IgD-negative memory B cell (primary cell): ENCODE data around the gene MAGI2. TPM values are rescaled to one million over a fixed set of nuclear protein-coding genes. Genes with fewer than 3 reads are reported as not detected.
A peak's percentile ranks its signal among the peaks of the same experiment; 100 is the strongest.

Experiments
- H3K27ac Mint-ChIP-seq, 3 donors: one replicate each; pipeline ENCODE4 v1.8.0; 2020 to 2022; ENCODE audit warnings: mild to moderate bottlenecking in 3 of 3, mixed read lengths in 3 of 3, moderate library complexity in 1 of 3
- H3K27me3 Mint-ChIP-seq: one replicate; pipeline ENCODE4 v1.8.0; 2021; ENCODE audit warnings: mixed read lengths
- H3K36me3 Mint-ChIP-seq: one replicate; pipeline ENCODE4 v1.8.0; 2020; ENCODE audit warnings: mild to moderate bottlenecking, mixed read lengths
- H3K4me1 Mint-ChIP-seq, 3 donors: one replicate each; pipeline ENCODE4 v1.8.0; 2020 to 2022; ENCODE audit warnings: mixed read lengths in 3 of 3, mild to moderate bottlenecking in 1 of 3
- H3K4me3 Mint-ChIP-seq, 4 donors: one replicate each; pipeline ENCODE4 v1.8.0; 2020 to 2022; ENCODE audit warnings: mild to moderate bottlenecking in 4 of 4, mixed read lengths in 4 of 4, moderate library complexity in 3 of 4
- H3K9me3 Mint-ChIP-seq, 3 donors: one replicate each; pipeline ENCODE4 v1.8.0; 2020 to 2021; ENCODE audit warnings: mixed read lengths in 3 of 3, mild to moderate bottlenecking in 1 of 3
- polyA plus RNA-seq: library from polyadenylated mRNA; unstranded; fragments of 300-500 nt; fragmentation: Illumina TruSeq; gene quantifications from one replicate; pipeline ENCODE4 v1.2.3, GENCODE V29; 2021

MAGI2 gene
- polyA plus RNA-seq, 1 donor from 2014 or later = not detected

DNA sequence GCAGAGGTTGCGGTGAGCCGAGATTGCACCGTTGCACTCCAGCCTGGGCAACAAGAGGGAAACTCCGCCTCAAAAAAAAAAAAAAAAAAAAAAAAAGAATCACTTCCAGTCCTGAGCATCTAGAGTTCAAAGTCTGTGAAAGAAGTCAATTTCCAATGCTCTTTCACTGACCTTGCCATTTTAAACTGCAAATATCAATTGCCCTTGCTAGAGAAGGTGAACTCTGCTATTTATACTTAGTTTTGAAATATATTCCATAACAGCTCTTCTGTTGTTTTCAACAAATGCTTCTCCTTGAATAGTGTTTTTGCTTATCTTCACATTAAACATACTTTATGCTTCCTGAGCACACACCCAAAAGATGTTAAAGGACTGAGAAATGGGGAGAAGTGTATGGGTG lies 1323.6 kb downstream of the MAGI2 start:
- Mint-ChIP-seq H3K4me3 (no peak overlapping the region), H3K4me1 (no peaks in the 10 kb centered on the region), H3K27me3 (peaks cover 2% of the 10 kb centered on the region), H3K27ac (no peak overlapping the region), H3K36me3 (no peaks in the 10 kb centered on the region), H3K9me3 (no peaks in the 10 kb centered on the region)

DNA sequence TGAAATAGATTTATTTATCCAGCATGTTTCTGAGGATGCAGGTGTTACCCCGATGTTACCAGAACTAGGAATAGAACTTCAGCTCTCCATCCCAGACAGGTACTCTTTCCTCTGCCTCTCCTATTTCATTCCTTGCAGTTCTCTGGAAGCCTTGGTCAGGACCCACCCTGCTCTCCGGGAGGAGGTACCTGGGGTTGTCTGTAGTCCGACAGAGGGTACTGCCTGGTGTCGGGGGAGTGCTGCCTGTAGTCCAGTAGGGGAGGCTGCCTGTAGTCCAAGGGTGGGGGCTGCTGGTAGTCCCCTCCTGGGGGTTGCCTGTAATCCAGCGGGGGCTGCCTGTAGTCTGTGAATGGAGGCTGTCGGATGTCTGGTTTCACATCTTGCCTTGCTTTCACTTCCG lies 1326.5 kb downstream of the MAGI2 start:
- Mint-ChIP-seq H3K4me3 (no peak overlapping the region), H3K9me3 (no peaks in the 10 kb centered on the region), H3K27ac (no peak overlapping the region), H3K27me3 (peaks cover 2% of the 10 kb centered on the region), H3K36me3 (no peaks in the 10 kb centered on the region), H3K4me1 (no peaks in the 10 kb centered on the region)

DNA sequence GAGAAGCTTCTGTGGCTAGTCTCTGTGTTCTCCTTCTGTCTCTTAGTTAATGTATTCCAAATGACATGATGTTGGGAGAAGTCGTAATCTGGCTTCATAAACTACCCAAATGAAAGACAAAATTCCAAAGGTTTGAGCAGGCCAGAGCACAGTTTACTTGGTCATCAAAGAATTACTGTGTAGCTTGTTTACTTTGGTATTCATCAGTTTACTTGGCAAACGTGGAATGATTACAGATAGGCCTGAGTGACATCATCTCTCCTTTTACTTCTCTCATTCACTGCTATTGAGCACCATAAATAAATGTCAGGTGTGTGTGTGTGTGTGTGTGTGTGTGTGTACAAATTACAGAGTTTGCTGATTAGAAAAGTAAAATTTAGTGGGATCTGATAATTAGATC lies 1327.6 kb downstream of the MAGI2 start:
- Mint-ChIP-seq H3K4me1 (no peaks in the 10 kb centered on the region), H3K4me3 (no peak overlapping the region), H3K27ac (no peak overlapping the region), H3K9me3 (no peaks in the 10 kb centered on the region), H3K36me3 (no peaks in the 10 kb centered on the region), H3K27me3 (no peaks in the 10 kb centered on the region)

DNA sequence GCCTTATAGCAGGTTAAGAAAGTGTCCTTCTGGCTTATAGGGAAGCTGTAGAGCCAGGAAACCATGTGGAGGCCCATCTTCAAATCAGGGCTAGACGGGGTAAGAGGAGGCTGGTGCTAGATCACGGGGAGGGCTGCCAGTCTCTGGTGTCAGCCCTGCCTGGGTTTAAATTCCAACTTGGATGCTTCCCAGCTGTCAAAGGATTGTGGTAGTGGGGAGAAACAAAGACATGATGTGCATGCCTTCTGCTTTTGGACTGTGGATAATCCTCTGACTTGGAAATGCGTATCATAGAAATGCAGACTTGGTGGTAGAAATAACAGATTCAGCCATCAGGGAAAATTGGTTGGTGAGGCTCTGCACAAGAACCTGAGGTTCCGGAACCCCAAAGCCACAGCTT lies 1329.3 kb downstream of the MAGI2 start:
- H3K4me1 Mint-ChIP-seq = no peaks in the 10 kb centered on the region
- no peak overlapping the region for H3K4me3 Mint-ChIP-seq
- peak overlapping the region in 1 of 3 donors; percentile 35 for H3K27ac Mint-ChIP-seq
- no peaks in the 10 kb centered on the region for H3K36me3 Mint-ChIP-seq
- H3K9me3 Mint-ChIP-seq = no peaks in the 10 kb centered on the region
- no peaks in the 10 kb centered on the region for H3K27me3 Mint-ChIP-seq

DNA sequence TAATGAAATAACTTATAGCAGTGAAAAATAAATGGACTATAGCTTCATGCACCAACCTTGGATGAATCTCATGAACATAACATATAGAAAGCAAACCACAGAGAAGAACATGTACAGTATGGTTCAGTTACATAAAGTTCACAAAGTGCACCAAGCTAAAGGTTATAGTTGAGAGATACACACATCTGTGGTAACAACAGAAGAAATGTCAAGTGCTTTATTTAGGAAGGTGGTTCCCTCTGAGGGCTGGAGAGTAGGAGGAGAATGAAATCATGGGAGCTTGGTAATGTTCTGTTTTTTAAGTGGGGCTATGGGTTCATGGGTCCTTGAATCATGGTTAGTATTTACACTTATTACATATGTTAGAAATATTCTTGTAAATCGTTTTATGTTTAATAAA lies 1331.6 kb downstream of the MAGI2 start:
- H3K4me1 Mint-ChIP-seq = no peaks in the 10 kb centered on the region
- no peaks in the 10 kb centered on the region for H3K27me3 Mint-ChIP-seq
- H3K4me3 Mint-ChIP-seq = no peak overlapping the region
- H3K36me3 Mint-ChIP-seq = no peaks in the 10 kb centered on the region
- no peaks in the 10 kb centered on the region for H3K9me3 Mint-ChIP-seq
- no peak overlapping the region for H3K27ac Mint-ChIP-seq

DNA sequence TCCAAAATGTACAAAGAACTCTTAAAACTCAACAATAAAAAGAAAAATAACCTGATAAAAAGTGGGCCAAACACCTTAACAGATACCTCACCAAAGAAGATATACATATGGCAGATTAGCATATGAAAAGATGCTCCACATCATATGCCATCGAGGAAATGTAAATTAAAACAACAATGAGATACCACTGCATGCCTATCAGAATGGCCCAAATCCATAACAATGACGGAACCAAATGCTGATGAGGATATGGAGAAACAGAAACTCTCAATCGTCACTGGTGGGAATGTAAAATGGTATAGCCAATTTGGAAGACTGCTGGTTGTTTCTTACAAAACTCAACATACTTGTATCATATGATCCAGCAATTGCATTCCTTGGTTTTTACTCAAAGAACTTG lies 1335.0 kb downstream of the MAGI2 start:
- no peaks in the 10 kb centered on the region for H3K9me3 Mint-ChIP-seq
- no peaks in the 10 kb centered on the region for H3K36me3 Mint-ChIP-seq
- H3K4me3 Mint-ChIP-seq = no peak overlapping the region
- no peak overlapping the region for H3K27ac Mint-ChIP-seq
- peaks cover 4% of the 10 kb centered on the region for H3K27me3 Mint-ChIP-seq
- no peaks in the 10 kb centered on the region for H3K4me1 Mint-ChIP-seq

DNA sequence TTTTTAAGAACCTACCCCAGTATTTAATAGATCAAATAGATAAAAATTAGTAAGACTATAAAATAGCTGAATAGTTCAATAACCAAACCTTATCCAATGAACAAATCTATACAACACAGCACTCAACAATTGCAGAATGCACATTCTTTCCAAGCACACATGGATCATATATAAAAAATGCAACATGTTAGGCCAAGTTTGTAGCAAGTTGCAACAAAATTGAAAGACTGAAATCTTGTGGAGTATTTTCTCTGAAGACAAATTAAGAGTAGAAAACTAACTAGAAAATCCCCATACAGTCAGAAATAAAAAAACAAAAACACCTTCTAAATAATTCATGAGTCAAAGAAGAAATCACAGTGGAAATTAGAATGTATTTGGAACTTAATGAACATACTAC lies 1337.6 kb downstream of the MAGI2 start:
- Mint-ChIP-seq H3K4me3 (no peak overlapping the region), H3K27me3 (peaks cover 12% of the 10 kb centered on the region), H3K36me3 (no peaks in the 10 kb centered on the region), H3K27ac (no peak overlapping the region), H3K9me3 (no peaks in the 10 kb centered on the region), H3K4me1 (no peaks in the 10 kb centered on the region)

DNA sequence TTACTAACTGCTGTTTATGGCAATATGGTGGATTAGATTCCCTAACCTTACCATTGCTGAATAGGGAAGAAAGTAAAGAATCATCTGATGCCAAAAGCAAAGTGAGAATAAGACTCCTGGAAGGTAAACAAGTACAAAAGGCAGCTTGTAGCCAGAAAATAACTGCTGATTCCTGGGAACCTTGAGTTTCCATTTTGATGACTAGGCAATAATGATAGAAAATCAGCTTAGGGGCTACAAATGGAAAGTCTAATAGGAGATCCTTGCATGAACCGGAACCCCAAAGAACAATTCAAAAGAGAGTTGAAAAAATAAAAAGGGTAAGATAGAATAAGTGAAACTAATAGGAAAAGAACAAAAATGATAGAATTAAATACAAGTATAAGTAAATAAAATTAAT lies 1338.5 kb downstream of the MAGI2 start:
- Mint-ChIP-seq H3K27ac (no peak overlapping the region), H3K4me3 (no peak overlapping the region), H3K9me3 (no peaks in the 10 kb centered on the region), H3K4me1 (no peaks in the 10 kb centered on the region), H3K27me3 (peaks cover 14% of the 10 kb centered on the region), H3K36me3 (no peaks in the 10 kb centered on the region)

DNA sequence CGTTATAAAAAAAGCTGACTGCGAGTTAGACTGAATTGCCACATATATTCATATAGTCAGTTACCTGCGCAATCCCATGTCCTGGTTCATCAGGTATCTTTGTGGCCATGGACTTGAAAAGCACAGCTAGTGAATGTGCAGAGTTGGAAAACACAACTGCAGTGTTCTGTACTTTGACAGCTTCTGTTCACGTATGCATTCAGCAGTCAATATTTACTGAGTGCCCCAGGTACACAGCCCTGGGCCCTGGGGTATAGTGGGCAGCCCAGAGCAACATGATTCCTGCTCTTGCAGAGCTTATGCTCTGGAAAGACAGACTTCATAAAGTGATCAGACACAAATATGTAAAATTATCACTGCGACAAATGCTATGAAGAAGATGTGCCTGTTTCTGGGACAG lies 1341.0 kb downstream of the MAGI2 start:
- H3K9me3 Mint-ChIP-seq = peaks cover 0 to 4% (median 0%) of the 10 kb centered on the region in 3 donors
- peaks cover 16% of the 10 kb centered on the region for H3K27me3 Mint-ChIP-seq
- H3K36me3 Mint-ChIP-seq = no peaks in the 10 kb centered on the region
- no peak overlapping the region for H3K4me3 Mint-ChIP-seq
- no peaks in the 10 kb centered on the region for H3K4me1 Mint-ChIP-seq
- no peak overlapping the region for H3K27ac Mint-ChIP-seq

DNA sequence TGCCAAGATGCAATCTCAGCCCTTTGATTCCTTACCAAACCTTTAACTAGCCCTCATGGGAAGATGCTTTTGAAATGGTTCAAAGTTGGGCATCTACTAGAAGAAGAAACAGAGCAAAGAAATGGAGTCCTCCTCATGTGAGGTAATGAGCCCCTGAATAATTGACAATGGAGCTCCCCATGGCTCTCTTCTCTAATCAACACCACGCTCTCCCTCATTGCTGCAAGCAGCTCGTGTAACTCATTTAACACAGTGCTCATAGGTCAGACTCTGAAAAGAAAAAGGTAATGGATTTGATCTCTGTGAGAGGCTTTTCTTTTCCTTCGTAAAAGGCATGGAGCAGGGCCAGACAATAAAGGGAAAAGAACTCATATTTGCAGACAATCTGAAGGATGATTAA lies 1342.1 kb downstream of the MAGI2 start:
- H3K9me3 Mint-ChIP-seq = peaks cover 3 to 6% (median 6%) of the 10 kb centered on the region in 3 donors

DNA sequence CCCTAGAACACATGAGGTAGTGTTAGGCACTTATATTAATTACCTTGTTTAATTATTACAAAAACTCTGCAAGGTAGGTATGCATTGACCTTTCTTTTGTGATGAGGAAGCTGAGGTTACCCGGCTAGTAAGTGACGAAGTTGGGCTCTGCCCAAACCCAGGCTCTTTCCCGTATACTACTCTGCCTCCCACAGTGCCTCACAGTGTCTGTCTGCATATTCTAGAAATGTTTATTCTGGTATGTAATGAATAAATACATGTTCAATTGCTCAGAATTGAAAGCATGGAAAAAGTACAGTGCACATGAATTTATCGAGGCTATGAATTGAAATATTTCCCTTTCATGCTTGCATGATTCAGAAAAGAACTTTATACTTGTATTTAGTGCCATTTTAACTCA lies 1350.0 kb downstream of the MAGI2 start:
- Mint-ChIP-seq H3K9me3 (peaks cover 3 to 6% (median 6%) of the 10 kb centered on the region in 3 donors), H3K27ac (no peak overlapping the region), H3K4me3 (no peak overlapping the region), H3K27me3 (peaks cover 4% of the 10 kb centered on the region), H3K4me1 (no peaks in the 10 kb centered on the region), H3K36me3 (no peaks in the 10 kb centered on the region)

More for the DNA sequence above, 1342.1 kb downstream of the MAGI2 start:
- Mint-ChIP-seq H3K4me1 (no peaks in the 10 kb centered on the region), H3K4me3 (no peak overlapping the region), H3K27ac (no peak overlapping the region), H3K36me3 (no peaks in the 10 kb centered on the region), H3K27me3 (peaks cover 17% of the 10 kb centered on the region)

DNA sequence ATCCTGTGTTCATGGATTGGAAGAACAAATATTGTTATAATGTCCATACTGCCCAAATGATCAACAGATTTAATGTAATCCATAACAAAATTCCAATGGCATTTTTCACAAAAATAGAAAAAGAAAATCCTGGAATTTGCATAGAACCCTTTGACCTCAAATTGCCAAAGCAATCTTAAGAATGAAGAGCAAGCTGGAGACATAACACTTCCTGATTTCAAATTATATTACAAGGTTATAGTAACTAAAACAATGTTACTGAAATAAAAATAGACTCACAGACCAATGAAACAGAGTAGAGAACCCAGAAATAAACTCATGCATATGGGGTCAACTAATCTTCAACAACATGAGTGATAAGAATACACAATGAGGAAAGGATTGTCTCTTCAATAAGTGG lies 1352.4 kb downstream of the MAGI2 start:
- Mint-ChIP-seq H3K4me1 (no peaks in the 10 kb centered on the region), H3K27me3 (peaks cover 2% of the 10 kb centered on the region), H3K9me3 (peaks cover 0 to 6% (median 3%) of the 10 kb centered on the region in 3 donors), H3K4me3 (no peak overlapping the region), H3K36me3 (no peaks in the 10 kb centered on the region), H3K27ac (no peak overlapping the region)

DNA sequence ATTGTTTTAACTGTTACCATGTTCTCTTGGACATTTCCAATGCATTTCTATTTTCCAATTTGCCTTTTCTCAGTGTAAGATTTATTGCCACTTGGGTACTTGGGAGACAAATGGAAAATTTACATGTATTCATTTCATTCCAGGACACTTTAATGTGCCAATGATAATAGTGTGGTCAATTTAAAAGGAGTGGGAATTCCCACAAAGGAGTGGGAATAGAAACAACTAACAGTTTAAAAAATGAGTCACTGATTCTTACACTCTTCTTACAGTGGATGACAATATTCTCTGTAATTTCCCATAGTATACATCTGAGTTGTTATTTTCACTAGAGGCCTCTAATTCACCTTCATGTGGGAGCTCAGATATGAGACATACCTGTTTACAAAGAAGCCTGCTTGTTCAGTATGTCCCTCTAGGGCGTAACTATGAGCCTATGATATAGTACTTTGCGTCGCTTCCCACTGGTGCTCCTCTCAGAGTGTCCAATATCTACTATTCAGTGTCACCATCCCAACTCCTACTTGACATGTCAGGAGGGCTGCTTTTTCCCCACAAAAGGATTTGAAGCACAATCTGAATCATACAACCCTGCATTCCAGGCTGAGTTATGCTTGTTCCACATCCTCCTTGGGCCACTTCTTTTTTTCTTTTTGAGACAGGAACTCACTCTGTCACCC lies 1353.6 kb downstream of the MAGI2 start:
- H3K27ac Mint-ChIP-seq = no peak overlapping the region
- peaks cover 2 to 7% (median 3%) of the 10 kb centered on the region in 3 donors for H3K9me3 Mint-ChIP-seq
- H3K27me3 Mint-ChIP-seq = peaks cover 6% of the 10 kb centered on the region
- no peak overlapping the region for H3K4me3 Mint-ChIP-seq
- no peaks in the 10 kb centered on the region for H3K36me3 Mint-ChIP-seq
- H3K4me1 Mint-ChIP-seq = no peaks in the 10 kb centered on the region

DNA sequence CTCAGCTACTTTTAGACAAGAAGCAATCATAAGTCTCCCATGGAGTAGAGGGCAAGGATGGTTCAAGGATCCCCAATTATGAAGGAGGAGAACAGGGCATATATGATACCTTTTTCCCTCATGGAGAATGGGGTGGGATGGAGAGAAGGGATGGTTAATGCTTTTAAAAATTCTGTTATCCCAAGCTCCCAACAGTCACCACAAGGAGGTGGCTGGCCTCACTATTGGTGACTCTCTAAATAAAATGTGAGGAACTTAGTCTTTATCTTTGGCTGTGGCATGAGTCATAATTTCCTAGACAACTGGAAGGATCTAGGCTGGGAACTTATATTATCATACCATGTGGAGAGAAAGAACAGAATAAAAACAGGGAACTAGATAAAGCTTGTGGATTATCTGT lies 1357.9 kb downstream of the MAGI2 start:
- H3K36me3 Mint-ChIP-seq = no peaks in the 10 kb centered on the region
- peaks cover 2 to 8% (median 3%) of the 10 kb centered on the region in 3 donors for H3K9me3 Mint-ChIP-seq
- no peak overlapping the region for H3K27ac Mint-ChIP-seq
- peaks cover 4% of the 10 kb centered on the region for H3K27me3 Mint-ChIP-seq
- no peaks in the 10 kb centered on the region for H3K4me1 Mint-ChIP-seq
- H3K4me3 Mint-ChIP-seq = no peak overlapping the region

DNA sequence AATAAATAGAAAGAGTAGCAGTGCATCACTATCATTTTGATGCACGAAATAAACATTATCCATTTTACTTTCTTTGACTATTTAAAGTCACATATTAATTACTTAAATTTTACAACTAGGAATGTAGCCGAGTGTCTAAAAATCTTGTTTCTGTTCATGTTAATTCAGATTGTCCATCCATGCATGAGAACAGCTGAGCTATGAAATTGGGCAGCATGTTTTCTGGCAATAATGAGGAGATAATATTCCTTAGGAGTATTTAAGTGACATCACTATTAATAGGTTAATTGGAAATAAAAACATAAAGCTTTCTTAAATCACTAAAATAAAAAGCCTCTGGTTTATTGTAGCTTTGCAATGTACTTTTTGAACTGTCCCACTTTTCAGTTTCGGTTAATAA lies 1361.1 kb downstream of the MAGI2 start:
- Mint-ChIP-seq H3K4me3 (no peak overlapping the region), H3K27ac (no peak overlapping the region), H3K4me1 (no peaks in the 10 kb centered on the region), H3K27me3 (peaks cover 6% of the 10 kb centered on the region), H3K36me3 (no peaks in the 10 kb centered on the region), H3K9me3 (peaks cover 2 to 7% (median 2%) of the 10 kb centered on the region in 3 donors)

DNA sequence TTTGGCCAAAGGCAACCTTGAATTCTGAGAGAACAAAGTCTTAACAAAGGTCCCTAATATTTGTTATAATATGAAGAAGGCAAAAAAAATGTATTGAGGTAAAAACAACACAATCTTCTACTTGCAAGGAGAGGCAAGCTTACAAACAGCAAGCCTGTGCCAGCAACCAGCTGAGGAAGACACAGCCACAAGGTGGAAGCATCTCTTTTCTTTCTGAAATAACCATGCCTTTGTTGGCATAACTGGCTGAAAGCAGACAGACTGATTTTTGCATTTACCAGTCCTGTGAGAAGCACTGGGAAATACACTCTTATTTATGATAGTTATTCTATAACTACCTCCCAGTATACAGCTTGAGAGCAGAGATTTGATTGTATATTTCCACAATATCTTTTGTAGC lies 1362.9 kb downstream of the MAGI2 start:
- Mint-ChIP-seq H3K27me3 (peaks cover 8% of the 10 kb centered on the region), H3K36me3 (no peaks in the 10 kb centered on the region), H3K27ac (no peak overlapping the region), H3K9me3 (peaks cover 0 to 2% (median 2%) of the 10 kb centered on the region in 3 donors), H3K4me3 (no peak overlapping the region), H3K4me1 (no peaks in the 10 kb centered on the region)
